Osteocyte (in vitro differentiated cells): ENCODE measurements around the gene ATG2B. TPM values are rescaled to one million over a fixed set of nuclear protein-coding genes. Genes with fewer than 3 reads are reported as not detected.

Experiments used
- DNase-seq: peaks from one replicate; pipeline ENCODE4 v3.0.0; 2021; ENCODE audit warnings: mixed read lengths; ENCODE audit not compliant: unreplicated experiment; ENCODE audit errors: extremely low spot score
- H3K27ac Mint-ChIP-seq: one replicate; pipeline ENCODE4 v1.8.0; 2021; ENCODE audit warnings: mild to moderate bottlenecking, mixed read lengths; ENCODE audit not compliant: unreplicated experiment
- H3K27me3 Mint-ChIP-seq: one replicate; pipeline ENCODE4 v1.8.0; 2021; ENCODE audit warnings: mixed read lengths; ENCODE audit not compliant: unreplicated experiment
- H3K36me3 Mint-ChIP-seq: one replicate; pipeline ENCODE4 v1.8.0; 2021; ENCODE audit warnings: mixed read lengths; ENCODE audit not compliant: unreplicated experiment
- H3K4me1 Mint-ChIP-seq: one replicate; pipeline ENCODE4 v1.8.0; 2021; ENCODE audit warnings: mixed read lengths; ENCODE audit not compliant: unreplicated experiment
- H3K4me3 Mint-ChIP-seq: one replicate; pipeline ENCODE4 v1.8.0; 2021; ENCODE audit warnings: mild to moderate bottlenecking, moderate library complexity, mixed read lengths; ENCODE audit not compliant: unreplicated experiment
- H3K9me3 Mint-ChIP-seq: one replicate; pipeline ENCODE4 v1.8.0; 2021; ENCODE audit warnings: mixed read lengths; ENCODE audit not compliant: unreplicated experiment
- total RNA-seq: library from RNA; stranded (reverse); gene quantifications from 2 replicates; pipeline ENCODE4 v1.2.1, GENCODE V29; 2021
- TF ChIP-seq, protein P1 (sequence below): fragments of 200-600 bp; sonication (generic); IDR thresholded peaks from 2 replicates; pipeline ENCODE4 v1.5.0; 2021; ENCODE audit warnings: antibody characterized with exemption, mild to moderate bottlenecking, moderate library complexity

The ATG2B gene
- total RNA-seq, 1 donor from 2014 or later = 26.9 TPM

DNA sequence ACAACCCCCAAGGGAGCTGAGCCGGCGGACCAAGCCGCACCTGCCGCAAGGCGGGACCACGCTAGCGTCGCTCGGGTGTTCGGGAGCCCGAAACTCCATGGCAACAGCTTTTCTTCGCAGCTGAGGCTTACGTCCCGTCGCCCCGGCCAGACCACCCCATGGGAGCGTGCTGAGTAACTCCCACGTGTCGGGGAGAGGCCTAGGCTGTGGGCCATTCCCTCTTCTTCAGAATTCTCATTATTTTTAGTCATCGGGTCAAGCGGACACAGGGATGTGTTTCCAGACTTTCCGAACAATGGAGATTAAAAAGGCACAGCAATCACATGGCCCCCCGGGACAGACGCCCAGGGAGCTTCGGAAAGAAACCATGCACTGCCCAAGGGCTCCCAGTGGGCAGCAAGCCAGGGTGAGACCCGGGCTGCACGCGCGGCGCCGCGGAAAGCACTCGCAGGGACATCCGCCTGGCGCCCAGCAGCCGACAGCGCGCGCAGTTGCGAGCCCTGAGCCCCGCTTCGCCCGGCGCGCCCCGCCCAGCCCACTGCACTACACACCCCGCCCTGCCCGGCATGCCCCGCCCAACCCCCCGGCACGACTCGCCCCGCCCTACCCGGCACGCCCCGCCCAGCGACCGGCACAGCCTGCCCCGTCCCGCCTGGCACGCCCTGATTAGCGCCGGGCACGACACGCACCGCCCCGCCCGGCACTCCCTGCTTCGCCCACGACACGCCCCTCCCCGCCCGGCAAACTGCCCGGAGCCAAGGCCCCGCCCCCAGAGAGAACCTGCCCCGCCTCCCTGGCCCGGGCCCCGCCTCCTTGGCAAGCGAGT lies 28.4 kb upstream of the ATG2B start:
- Mint-ChIP-seq H3K9me3 (no peaks in the 10 kb centered on the region), H3K27ac (peak overlapping the region; percentile 71), H3K4me3 (peak overlapping the region; percentile 80), H3K4me1 (peaks cover 11% of the 10 kb centered on the region), H3K27me3 (peaks cover 5% of the 10 kb centered on the region), H3K36me3 (no peaks in the 10 kb centered on the region)
- peak; percentile 99 for DNase-seq
- TF ChIP-seq, protein P1, sequence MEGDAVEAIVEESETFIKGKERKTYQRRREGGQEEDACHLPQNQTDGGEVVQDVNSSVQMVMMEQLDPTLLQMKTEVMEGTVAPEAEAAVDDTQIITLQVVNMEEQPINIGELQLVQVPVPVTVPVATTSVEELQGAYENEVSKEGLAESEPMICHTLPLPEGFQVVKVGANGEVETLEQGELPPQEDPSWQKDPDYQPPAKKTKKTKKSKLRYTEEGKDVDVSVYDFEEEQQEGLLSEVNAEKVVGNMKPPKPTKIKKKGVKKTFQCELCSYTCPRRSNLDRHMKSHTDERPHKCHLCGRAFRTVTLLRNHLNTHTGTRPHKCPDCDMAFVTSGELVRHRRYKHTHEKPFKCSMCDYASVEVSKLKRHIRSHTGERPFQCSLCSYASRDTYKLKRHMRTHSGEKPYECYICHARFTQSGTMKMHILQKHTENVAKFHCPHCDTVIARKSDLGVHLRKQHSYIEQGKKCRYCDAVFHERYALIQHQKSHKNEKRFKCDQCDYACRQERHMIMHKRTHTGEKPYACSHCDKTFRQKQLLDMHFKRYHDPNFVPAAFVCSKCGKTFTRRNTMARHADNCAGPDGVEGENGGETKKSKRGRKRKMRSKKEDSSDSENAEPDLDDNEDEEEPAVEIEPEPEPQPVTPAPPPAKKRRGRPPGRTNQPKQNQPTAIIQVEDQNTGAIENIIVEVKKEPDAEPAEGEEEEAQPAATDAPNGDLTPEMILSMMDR = no peak

DNA sequence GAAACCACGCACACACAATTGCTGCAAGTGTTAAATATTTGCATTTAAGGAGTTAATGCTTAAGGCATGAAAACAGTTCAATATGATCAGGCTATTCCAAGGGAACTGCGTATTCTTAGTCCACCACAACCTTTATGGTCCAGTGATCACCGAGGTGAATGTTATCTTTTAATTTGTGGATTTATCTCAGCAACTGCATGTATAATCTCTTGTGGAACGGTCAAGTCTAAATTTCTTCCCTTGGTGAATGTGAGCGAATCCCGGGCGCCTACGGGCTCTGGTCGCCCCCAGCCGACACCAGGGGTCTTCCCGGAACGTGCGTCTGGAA lies 27.8 kb upstream of the ATG2B start:
- TF ChIP-seq, protein P1 = no peak
- DNase-seq = no peak
- Mint-ChIP-seq H3K27me3 (peaks cover 5% of the 10 kb centered on the region), H3K36me3 (no peaks in the 10 kb centered on the region), H3K9me3 (no peaks in the 10 kb centered on the region), H3K4me3 (peak overlapping the region; percentile 80), H3K4me1 (peaks cover 11% of the 10 kb centered on the region), H3K27ac (peak overlapping the region; percentile 71)

DNA sequence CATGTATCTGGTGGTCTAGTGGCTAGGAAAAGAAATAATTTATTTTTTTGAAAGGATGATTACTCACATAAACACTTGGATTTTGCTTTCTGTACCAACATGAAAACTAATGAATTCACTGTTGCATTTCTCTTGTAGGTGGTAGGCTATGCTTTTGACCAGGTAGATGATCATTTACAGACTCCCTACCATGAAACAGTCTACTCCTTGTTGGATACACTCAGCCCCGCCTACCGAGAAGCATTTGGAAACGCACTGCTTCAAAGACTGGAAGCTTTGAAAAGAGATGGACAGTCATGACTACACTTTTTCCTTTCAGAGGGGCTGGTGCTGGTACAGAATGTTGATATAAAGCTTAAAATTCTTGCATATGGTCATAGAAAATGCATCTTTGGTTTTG lies 22.2 kb upstream of the ATG2B start:
- no peaks in the 10 kb centered on the region for H3K9me3 Mint-ChIP-seq
- TF ChIP-seq, protein P1 = no peak

DNA sequence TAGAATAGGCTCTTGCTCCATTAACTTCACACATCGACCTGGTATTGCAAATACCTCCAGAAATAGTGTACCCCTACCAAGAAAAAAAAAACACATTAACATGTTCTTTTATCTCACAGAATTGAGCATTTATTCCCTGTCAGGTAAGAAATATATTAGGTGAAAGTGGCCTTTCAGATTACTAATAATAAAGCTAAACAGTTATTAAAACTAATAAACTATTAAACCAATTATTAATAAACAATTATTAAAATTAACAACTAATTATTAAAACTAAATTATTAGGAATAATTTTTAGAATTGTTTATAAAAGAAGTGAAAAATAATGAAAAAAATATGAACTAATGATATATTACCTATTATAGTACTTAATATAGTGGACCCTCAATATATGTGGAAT lies 21.6 kb upstream of the ATG2B start:
- Mint-ChIP-seq H3K27ac (no peak overlapping the region), H3K4me3 (no peak overlapping the region), H3K27me3 (no peaks in the 10 kb centered on the region)

More for the DNA sequence above, 22.2 kb upstream of the ATG2B start:
- no peaks in the 10 kb centered on the region for H3K4me1 Mint-ChIP-seq
- no peaks in the 10 kb centered on the region for H3K27me3 Mint-ChIP-seq
- no peak for DNase-seq
- H3K36me3 Mint-ChIP-seq = peaks cover 13% of the 10 kb centered on the region
- no peak overlapping the region for H3K4me3 Mint-ChIP-seq
- H3K27ac Mint-ChIP-seq = no peak overlapping the region

DNA sequence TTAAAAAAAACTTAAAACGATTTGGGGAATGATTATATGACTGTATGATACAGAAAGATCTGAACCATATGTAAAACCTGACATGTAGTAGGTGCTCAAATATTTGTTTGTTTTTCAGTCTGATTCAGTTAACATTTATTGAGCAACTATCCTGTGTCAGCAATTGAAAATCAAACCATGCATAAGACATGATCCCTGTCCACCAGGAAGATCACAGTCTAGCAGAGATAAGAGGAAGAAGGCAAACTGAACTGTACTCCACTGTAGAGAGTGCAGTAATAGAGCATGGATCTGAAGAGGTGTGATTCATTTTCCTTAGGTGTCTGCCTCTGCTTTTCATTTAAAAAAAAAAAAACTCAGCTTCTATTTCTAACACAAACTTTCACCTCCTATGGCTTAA lies 20.9 kb upstream of the ATG2B start:
- Mint-ChIP-seq H3K4me3 (no peak overlapping the region), H3K9me3 (no peaks in the 10 kb centered on the region), H3K4me1 (no peaks in the 10 kb centered on the region), H3K27me3 (no peaks in the 10 kb centered on the region), H3K27ac (no peak overlapping the region), H3K36me3 (peaks cover 13% of the 10 kb centered on the region)
- TF ChIP-seq, protein P1 = no peak
- no peak for DNase-seq

More for the DNA sequence above, 21.6 kb upstream of the ATG2B start:
- DNase-seq = no peak
- Mint-ChIP-seq H3K9me3 (no peaks in the 10 kb centered on the region), H3K36me3 (peaks cover 13% of the 10 kb centered on the region), H3K4me1 (no peaks in the 10 kb centered on the region)
- TF ChIP-seq, protein P1 = no peak
